B cell (primary cell): Measurements from ENCODE around the gene NOS1AP. TPM values are rescaled to one million over a fixed set of nuclear protein-coding genes. Genes with fewer than 3 reads are reported as not detected.

ENCODE experiments used
- ATAC-seq: fragments of 200-7000 bp; cut with Tn5 transposase; one replicate; pipeline ENCODE4 v1.10.0; 2021; ENCODE audit warnings: low read depth, mild to moderate bottlenecking, moderate number of reproducible peaks, moderate library complexity
- CTCF ChIA-PET: fragments of 350-600 bp; sonication (Branson Sonifier 250); formaldehyde crosslinking; loops from one replicate; lab custom pipeline; 2021; ENCODE audit warnings: antibody characterized with exemption, inconsistent platforms; lab: Charles Lee
- POLR2A ChIA-PET: fragments of 350-600 bp; sonication (Branson Sonifier 250); formaldehyde crosslinking; loops from one replicate; lab custom pipeline; 2021; ENCODE audit warnings: antibody characterized with exemption; lab: Charles Lee
- DNase-seq: peaks from one replicate; pipeline ENCODE4 v3.0.0; 2013
- H2AFZ ChIP-seq: 2 replicates; pipeline ENCODE4 v1.6.1; 2012; ENCODE audit warnings: mild to moderate bottlenecking, low read depth, low read length; ENCODE audit not compliant: insufficient read depth, poor library complexity, severe bottlenecking
- H3K27ac ChIP-seq, 2 donors: 1 replicate in 1 of 2; 2 replicates in 1 of 2; pipeline ENCODE4 v1.5.1; 2012 to 2013; ENCODE audit warnings: low read length in 2 of 2, mild to moderate bottlenecking in 2 of 2, moderate library complexity in 1 of 2
- H3K27me3 ChIP-seq, 4 experiments: fragments of 200-600 bp in 1 of 4; sonication (generic) in 1 of 4; replicated peaks in 1 of 4; 1 replicate in 2 of 4; 2 replicates in 2 of 4; pipeline versions ENCODE4 v1.6.1 to v1.7.0; 2013 to 2016; ENCODE audit warnings: low read length in 3 of 4, mild to moderate bottlenecking in 2 of 4, mixed read lengths in 1 of 4, moderate library complexity in 1 of 4; ENCODE audit not compliant: insufficient read depth in 4 of 4, control insufficient read depth in 3 of 4; ENCODE audit errors: control extremely low read depth in 1 of 4
- H3K36me3 ChIP-seq, 2 experiments: replicated peaks in 1 of 2; 1 replicate in 1 of 2; 2 replicates in 1 of 2; pipeline versions ENCODE4 v1.6.1 to v1.7.1; 2013; ENCODE audit warnings: low read length in 1 of 2; ENCODE audit not compliant: insufficient read depth in 2 of 2, control insufficient read depth in 1 of 2; ENCODE audit errors: control extremely low read depth in 1 of 2, extremely low read depth in 1 of 2
- H3K4me1 ChIP-seq, 2 donors: fragments of 200-600 bp in 1 of 2; sonication (generic) in 1 of 2; 1 replicate in 1 of 2; 2 replicates in 1 of 2; pipeline versions ENCODE4 v1.5.1 to v1.6.1; 2013 to 2017; ENCODE audit warnings: low read length in 2 of 2; ENCODE audit not compliant: control insufficient read depth in 2 of 2, insufficient read depth in 2 of 2
- H3K4me2 ChIP-seq: replicated peaks from 2 replicates; pipeline ENCODE3; 2012; ENCODE audit warnings: mild to moderate bottlenecking, low read depth, low read length; ENCODE audit not compliant: poor library complexity, severe bottlenecking
- H3K4me3 ChIP-seq, 5 experiments: fragments of 200-600 bp in 1 of 5; sonication (generic) in 1 of 5; 1 replicate in 3 of 5; 2 replicates in 2 of 5; pipeline versions ENCODE4 v1.5.1 to v1.7.0; 2011 to 2016; ENCODE audit warnings: low read length in 4 of 5, mild to moderate bottlenecking in 4 of 5, low read depth in 2 of 5, control low read depth in 1 of 5, moderate library complexity in 1 of 5; ENCODE audit not compliant: insufficient read depth in 1 of 5; ENCODE audit errors: control extremely low read depth in 1 of 5, extremely low read depth in 1 of 5
- H3K79me2 ChIP-seq: fragments of 200-600 bp; sonication (generic); one replicate; pipeline ENCODE4 v1.6.0; 2016; ENCODE audit warnings: low read length; ENCODE audit not compliant: control insufficient read depth, insufficient read depth
- H3K9ac ChIP-seq: fragments of 200-600 bp; sonication (generic); 2 replicates; pipeline ENCODE4 v1.6.1; 2017; ENCODE audit warnings: mild to moderate bottlenecking, low read length, moderate library complexity
- H3K9me3 ChIP-seq, 3 donors: one replicate each; pipeline versions ENCODE4 v1.6.1 to v1.7.1; 2013; ENCODE audit warnings: low read length in 2 of 3; ENCODE audit not compliant: control insufficient read depth in 2 of 3, insufficient read depth in 1 of 3; ENCODE audit errors: control extremely low read depth in 1 of 3
- H4K20me1 ChIP-seq: 2 replicates; pipeline ENCODE4 v1.6.0; 2012; ENCODE audit warnings: mild to moderate bottlenecking, low read length; ENCODE audit not compliant: insufficient read depth, control insufficient read depth, poor library complexity, severe bottlenecking
- H3K27ac Mint-ChIP-seq: one replicate; pipeline ENCODE4 v1.8.0; 2021; ENCODE audit warnings: mixed read lengths
- H3K27me3 Mint-ChIP-seq: one replicate; pipeline ENCODE4 v1.8.0; 2021; ENCODE audit warnings: mixed read lengths
- H3K4me1 Mint-ChIP-seq: one replicate; pipeline ENCODE4 v1.8.0; 2021; ENCODE audit warnings: mixed read lengths
- H3K4me3 Mint-ChIP-seq: one replicate; pipeline ENCODE4 v1.8.0; 2021; ENCODE audit warnings: mixed read lengths
- H3K9me3 Mint-ChIP-seq: one replicate; pipeline ENCODE4 v1.8.0; 2022; ENCODE audit warnings: mixed read lengths; ENCODE audit not compliant: insufficient read depth
- EZH2 ChIP-seq: IDR thresholded peaks from 2 replicates; pipeline ENCODE4 v1.6.1; 2012; ENCODE audit warnings: borderline replicate concordance, low read depth, mild to moderate bottlenecking, moderate library complexity, low read length; ENCODE audit not compliant: insufficient read depth, poor library complexity, severe bottlenecking
- WGBS: methylation state at CpG from one replicate; pipeline ENCODE4 v1.1.5; 2013; ENCODE audit warnings: missing lambda C conversion rate; ENCODE audit not compliant: insufficient coverage; 5-methylcytosine and 5-hydroxymethylcytosine counted together
- intact Hi-C: fragments of 100-400 bp; cut with micrococcal nuclease; formaldehyde crosslinking; loops from one replicate; pipeline ENCODE4 v1.10.0; 2022
- polyA plus RNA-seq: library from polyadenylated mRNA; depleted of rRNA; stranded (reverse); fragments of >200 nt; gene quantifications from 2 replicates; pipeline ENCODE4 v1.2.3, GENCODE V29; 2012
- total RNA-seq, 2 donors: library from RNA; stranded (reverse); fragments of 120-200 nt in 1 of 2; gene quantifications; 1 replicate in 1 of 2; 2 replicates in 1 of 2; pipeline versions ENCODE4 v1.2.3 to v1.2.4, GENCODE V29; 2013 to 2022
- TF ChIP-seq, protein P1 (sequence below): fragments of 200-600 bp; IDR thresholded peaks from one replicate; pipeline ENCODE4 v1.8.0; 2022; ENCODE audit warnings: antibody characterized with exemption, mild to moderate bottlenecking

Gene NOS1AP
- total and polyA plus RNA-seq, 2 donors (not counting 1 experiment from before 2014, with no cell fraction given): 0.32 TPM; not detected in 1

- H3K4me1 ChIP-seq: no peaks in the 10 kb centered on the region
- Mint-ChIP-seq H3K4me1 (no peaks in the 10 kb centered on the region), H3K9me3 (no peaks in the 10 kb centered on the region), H3K27ac (no peak overlapping the region), H3K4me3 (no peak overlapping the region), H3K27me3 (peaks cover 38% of the 10 kb centered on the region)
- peaks cover 0 to 3% (median 0%) of the 10 kb centered on the region in 4 experiments for H3K27me3 ChIP-seq
- H3K4me2 ChIP-seq: no peak overlapping the region
- no peak for DNase-seq
- 61% methylated on average over 4 of the region's 5 CpGs for WGBS
- no peaks in the 10 kb centered on the region for H3K36me3 ChIP-seq
- H3K9me3 ChIP-seq: no peaks in the 10 kb centered on the region
- TF ChIP-seq, protein P1, sequence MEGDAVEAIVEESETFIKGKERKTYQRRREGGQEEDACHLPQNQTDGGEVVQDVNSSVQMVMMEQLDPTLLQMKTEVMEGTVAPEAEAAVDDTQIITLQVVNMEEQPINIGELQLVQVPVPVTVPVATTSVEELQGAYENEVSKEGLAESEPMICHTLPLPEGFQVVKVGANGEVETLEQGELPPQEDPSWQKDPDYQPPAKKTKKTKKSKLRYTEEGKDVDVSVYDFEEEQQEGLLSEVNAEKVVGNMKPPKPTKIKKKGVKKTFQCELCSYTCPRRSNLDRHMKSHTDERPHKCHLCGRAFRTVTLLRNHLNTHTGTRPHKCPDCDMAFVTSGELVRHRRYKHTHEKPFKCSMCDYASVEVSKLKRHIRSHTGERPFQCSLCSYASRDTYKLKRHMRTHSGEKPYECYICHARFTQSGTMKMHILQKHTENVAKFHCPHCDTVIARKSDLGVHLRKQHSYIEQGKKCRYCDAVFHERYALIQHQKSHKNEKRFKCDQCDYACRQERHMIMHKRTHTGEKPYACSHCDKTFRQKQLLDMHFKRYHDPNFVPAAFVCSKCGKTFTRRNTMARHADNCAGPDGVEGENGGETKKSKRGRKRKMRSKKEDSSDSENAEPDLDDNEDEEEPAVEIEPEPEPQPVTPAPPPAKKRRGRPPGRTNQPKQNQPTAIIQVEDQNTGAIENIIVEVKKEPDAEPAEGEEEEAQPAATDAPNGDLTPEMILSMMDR: no peak
- no peak for TF ChIP-seq EZH2
- ChIA-PET POLR2A (no interaction called here), CTCF (no interaction called here)
- no peak overlapping the region for H2AFZ ChIP-seq
- no peaks in the 10 kb centered on the region for H4K20me1 ChIP-seq
- ATAC-seq: no peak
- no peaks in the 10 kb centered on the region for H3K79me2 ChIP-seq
- intact Hi-C loops: no loop called here
- H3K4me3 ChIP-seq: no peak overlapping the region
- H3K27ac ChIP-seq: no peak overlapping the region
- H3K9ac ChIP-seq: no peak overlapping the region
Measured at GRCh38 chr1:162285149-162285561, 215.7 kb downstream of the NOS1AP start.

GRCh38 chr1:162291000-162291399 is 221.5 kb downstream of the NOS1AP start:
- no peak for ATAC-seq
- H3K9me3 Mint-ChIP-seq: no peaks in the 10 kb centered on the region

More at GRCh38 chr1:162291000-162291399, 221.5 kb downstream of the NOS1AP start:
- Histone ChIP-seq H3K9ac (no peak overlapping the region), H3K9me3 (no peaks in the 10 kb centered on the region), H3K4me2 (no peak overlapping the region), H3K4me3 (no peak overlapping the region), H3K27me3 (no peaks in the 10 kb centered on the region), H3K27ac (no peak overlapping the region), H3K4me1 (no peaks in the 10 kb centered on the region), H3K79me2 (no peaks in the 10 kb centered on the region), H2AFZ (no peak overlapping the region), H3K36me3 (no peaks in the 10 kb centered on the region), H4K20me1 (no peaks in the 10 kb centered on the region)
- intact Hi-C loops: no loop called here
- Mint-ChIP-seq H3K4me3 (no peak overlapping the region), H3K4me1 (no peaks in the 10 kb centered on the region), H3K27ac (no peak overlapping the region), H3K27me3 (peaks cover 43% of the 10 kb centered on the region)
- DNase-seq: no peak
- POLR2A ChIA-PET: no interaction called here
- WGBS: no CpG with 5 or more reads among the region's 1 CpG
- CTCF ChIA-PET: interaction anchor here (0.7 kb wide), 1 partner anchor 948 kb away, joined by 3 read pairs; no protein-coding TSS in a partner anchor
- TF ChIP-seq EZH2: no peak
- TF ChIP-seq, protein P1: no peak
